PC-3 (cell line): Measurements from ENCODE around the gene HSPB6.
A peak's percentile ranks its signal among the peaks of the same experiment; 100 is the strongest.

ENCODE experiments used
- EZH2 ChIP-seq: fragments of 300-600 bp; sonication (generic); IDR thresholded peaks from one replicate; pipeline ENCODE4 v1.6.1; 2017; ENCODE audit warnings: antibody characterized with exemption, mild to moderate bottlenecking, low read length; ENCODE audit not compliant: unreplicated experiment
- EZH2phosphoT487 ChIP-seq: fragments of 300-600 bp; sonication (generic); IDR thresholded peaks from 2 replicates; pipeline ENCODE4 v1.6.1; 2018; ENCODE audit warnings: mild to moderate bottlenecking, antibody characterized with exemption, low read length, borderline replicate concordance
- TF ChIP-seq, protein P1 (sequence below): fragments of 300-600 bp; sonication (generic); conservative IDR thresholded peaks from 2 replicates; pipeline ENCODE4 v1.5.1; 2017; ENCODE audit warnings: antibody characterized with exemption, low read depth, mild to moderate bottlenecking, low read length

DNA sequence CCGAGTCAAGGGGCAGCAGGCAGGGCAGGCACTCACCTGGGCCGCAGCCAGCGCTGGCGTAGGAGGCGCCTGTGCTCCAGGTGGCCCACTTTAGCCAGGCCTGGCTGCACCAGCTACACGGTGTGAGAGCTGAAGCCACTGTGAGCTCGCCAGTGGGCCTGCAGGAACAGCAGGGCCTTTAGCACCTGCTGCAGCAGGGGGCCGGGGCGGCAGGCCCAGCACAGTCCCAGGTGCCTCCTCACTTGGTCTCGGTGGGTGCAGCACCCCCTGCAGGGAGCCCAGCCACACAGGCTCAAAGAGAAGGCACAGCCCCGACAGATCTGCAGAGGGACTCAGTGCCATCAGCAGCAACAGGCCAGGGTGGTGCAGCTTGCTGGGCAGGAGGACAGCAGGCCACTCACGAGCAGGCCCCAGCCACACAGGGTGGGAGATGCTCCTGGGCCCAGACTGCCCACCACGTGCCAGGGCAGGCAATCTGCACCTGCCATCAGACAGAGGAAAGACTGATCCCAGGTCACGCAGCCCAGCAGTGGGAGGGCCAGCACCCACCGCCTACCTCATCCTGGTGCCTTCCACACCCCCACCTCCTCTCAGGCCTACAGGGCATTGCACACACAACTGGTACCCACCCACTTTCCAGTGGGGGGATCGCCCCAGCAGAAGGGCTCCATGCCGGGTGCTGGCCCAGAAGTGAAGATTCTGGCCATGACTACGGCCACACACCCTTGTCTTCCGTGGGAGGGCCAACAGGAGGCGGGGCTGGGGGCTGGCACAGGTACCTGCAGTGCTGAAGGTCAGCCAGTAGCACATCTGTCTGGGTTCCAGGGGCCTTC is 34.4 kb upstream of the HSPB6 start:
- TF ChIP-seq, protein P1, sequence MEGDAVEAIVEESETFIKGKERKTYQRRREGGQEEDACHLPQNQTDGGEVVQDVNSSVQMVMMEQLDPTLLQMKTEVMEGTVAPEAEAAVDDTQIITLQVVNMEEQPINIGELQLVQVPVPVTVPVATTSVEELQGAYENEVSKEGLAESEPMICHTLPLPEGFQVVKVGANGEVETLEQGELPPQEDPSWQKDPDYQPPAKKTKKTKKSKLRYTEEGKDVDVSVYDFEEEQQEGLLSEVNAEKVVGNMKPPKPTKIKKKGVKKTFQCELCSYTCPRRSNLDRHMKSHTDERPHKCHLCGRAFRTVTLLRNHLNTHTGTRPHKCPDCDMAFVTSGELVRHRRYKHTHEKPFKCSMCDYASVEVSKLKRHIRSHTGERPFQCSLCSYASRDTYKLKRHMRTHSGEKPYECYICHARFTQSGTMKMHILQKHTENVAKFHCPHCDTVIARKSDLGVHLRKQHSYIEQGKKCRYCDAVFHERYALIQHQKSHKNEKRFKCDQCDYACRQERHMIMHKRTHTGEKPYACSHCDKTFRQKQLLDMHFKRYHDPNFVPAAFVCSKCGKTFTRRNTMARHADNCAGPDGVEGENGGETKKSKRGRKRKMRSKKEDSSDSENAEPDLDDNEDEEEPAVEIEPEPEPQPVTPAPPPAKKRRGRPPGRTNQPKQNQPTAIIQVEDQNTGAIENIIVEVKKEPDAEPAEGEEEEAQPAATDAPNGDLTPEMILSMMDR: 0 out of 2 replicates have a peak, but pooled peaks have one; percentile 20
- TF ChIP-seq EZH2 (no peak), EZH2phosphoT487 (no peak)
